Thoracic aorta (tissue), 2 donors: Measurements from ENCODE around the gene SOX13. TPM values are rescaled to one million over a fixed set of nuclear protein-coding genes. Genes with fewer than 3 reads are reported as not detected.
A peak's percentile ranks its signal among the peaks of the same experiment; 100 is the strongest.

Experiments used
- ATAC-seq: fragments of 150-250 bp; one replicate; pipeline ENCODE4 v1.8.0; 2017; ENCODE audit warnings: low read depth; ENCODE audit not compliant: insufficient number of reproducible peaks, low FRiP score
- DNase-seq: peaks from one replicate; pipeline ENCODE4 v3.0.0-alpha.2; 2020; ENCODE audit warnings: low spot score
- H3K27ac ChIP-seq, 2 donors: fragments of 200-600 bp; sonication (generic); 1 replicate in 1 of 2; 2 replicates in 1 of 2; pipeline ENCODE4 v1.5.1; 2016; ENCODE audit warnings: mild to moderate bottlenecking in 2 of 2, moderate library complexity in 2 of 2
- H3K27me3 ChIP-seq: fragments of 200-600 bp; sonication (generic); replicated peaks from 2 replicates; pipeline ENCODE4 v1.6.0; 2016; ENCODE audit warnings: mild to moderate bottlenecking; ENCODE audit not compliant: insufficient read depth
- H3K36me3 ChIP-seq: fragments of 200-600 bp; sonication (generic); one replicate; pipeline ENCODE4 v1.5.1; 2016
- H3K4me1 ChIP-seq, 2 donors: fragments of 200-600 bp; sonication (generic); 1 replicate in 1 of 2; 2 replicates in 1 of 2; pipeline versions ENCODE4 v1.5.1 to v1.6.0; 2016; ENCODE audit warnings: low read depth in 2 of 2, mild to moderate bottlenecking in 1 of 2; ENCODE audit not compliant: control insufficient read depth in 1 of 2
- H3K4me3 ChIP-seq: fragments of 200-600 bp; sonication (generic); 2 replicates; pipeline ENCODE4 v1.5.1; 2016; ENCODE audit warnings: mild to moderate bottlenecking
- H3K9me3 ChIP-seq: fragments of 200-600 bp; sonication (generic); 2 replicates; pipeline ENCODE4 v1.5.1; 2016
- CTCF ChIP-seq: fragments of 200-600 bp; sonication (generic); IDR thresholded peaks from one replicate; pipeline ENCODE4 v1.5.1; 2019; ENCODE audit warnings: antibody characterized with exemption
- total RNA-seq, 2 donors: library from RNA; depleted of rRNA; stranded (reverse); fragments of >200 nt; gene quantifications; one replicate each; pipeline versions ENCODE4 v1.1.0 to v1.2.3, GENCODE V29; 2016

SOX13 gene
- total RNA-seq, 2 donors from 2014 or later = 27.2 to 33.2 TPM

- H3K9me3 ChIP-seq = no peaks in the 10 kb centered on the region
- peaks cover 0 to 16% of the 10 kb centered on the region in 2 donors for H3K4me1 ChIP-seq
- no peaks in the 10 kb centered on the region for H3K27me3 ChIP-seq
- no peak overlapping the region for H3K27ac ChIP-seq
- ATAC-seq (no peak), DNase-seq (no peak)
- peaks cover 28% of the 10 kb centered on the region for H3K36me3 ChIP-seq
- no peak for TF ChIP-seq CTCF
- no peak overlapping the region for H3K4me3 ChIP-seq
Observed at GRCh38 chr1:204123376-204123775, 50.5 kb downstream of the SOX13 start.

DNA sequence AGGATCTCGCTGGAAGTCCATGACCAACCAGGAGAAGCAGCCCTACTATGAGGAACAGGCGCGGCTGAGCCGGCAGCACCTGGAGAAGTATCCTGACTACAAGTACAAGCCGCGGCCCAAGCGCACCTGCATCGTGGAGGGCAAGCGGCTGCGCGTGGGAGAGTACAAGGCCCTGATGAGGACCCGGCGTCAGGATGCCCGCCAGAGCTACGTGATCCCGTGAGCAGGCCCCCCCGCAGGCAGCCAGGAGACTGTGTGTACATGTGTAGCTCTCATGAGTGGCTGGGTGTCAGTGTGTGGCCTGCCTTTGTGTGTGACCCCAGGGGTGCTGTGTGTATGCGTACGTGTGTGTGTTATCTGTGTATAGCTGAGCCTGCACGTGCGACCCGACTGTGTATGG is 51.7 kb downstream of the SOX13 start:
- no peaks in the 10 kb centered on the region for H3K27me3 ChIP-seq
- ATAC-seq (no peak), DNase-seq (no peak)
- TF ChIP-seq CTCF = no peak
- H3K4me3 ChIP-seq = no peak overlapping the region
- peaks cover 28% of the 10 kb centered on the region for H3K36me3 ChIP-seq
- no peaks in the 10 kb centered on the region for H3K9me3 ChIP-seq
- no peak overlapping the region for H3K27ac ChIP-seq
- peaks cover 4 to 27% of the 10 kb centered on the region in 2 donors for H3K4me1 ChIP-seq

GRCh38 chr1:204125759-204126351 is 52.9 kb downstream of the SOX13 start:
- no peak for TF ChIP-seq CTCF
- DNase-seq (no peak), ATAC-seq (no peak)
- Histone ChIP-seq H3K27ac (no peak overlapping the region), H3K36me3 (peaks cover 24% of the 10 kb centered on the region), H3K4me1 (peaks cover 4 to 37% of the 10 kb centered on the region in 2 donors), H3K27me3 (no peaks in the 10 kb centered on the region), H3K9me3 (no peaks in the 10 kb centered on the region), H3K4me3 (no peak overlapping the region)

GRCh38 chr1:204126386-204126785 is 53.5 kb downstream of the SOX13 start:
- no peak for ATAC-seq
- DNase-seq = no peak
- peaks cover 4 to 43% of the 10 kb centered on the region in 2 donors for H3K4me1 ChIP-seq
- no peaks in the 10 kb centered on the region for H3K9me3 ChIP-seq
- no peak for TF ChIP-seq CTCF
- no peaks in the 10 kb centered on the region for H3K27me3 ChIP-seq
- H3K27ac ChIP-seq = peak overlapping the region in 1 of 2 donors; percentile 41
- no peak overlapping the region for H3K4me3 ChIP-seq
- peaks cover 24% of the 10 kb centered on the region for H3K36me3 ChIP-seq

DNA sequence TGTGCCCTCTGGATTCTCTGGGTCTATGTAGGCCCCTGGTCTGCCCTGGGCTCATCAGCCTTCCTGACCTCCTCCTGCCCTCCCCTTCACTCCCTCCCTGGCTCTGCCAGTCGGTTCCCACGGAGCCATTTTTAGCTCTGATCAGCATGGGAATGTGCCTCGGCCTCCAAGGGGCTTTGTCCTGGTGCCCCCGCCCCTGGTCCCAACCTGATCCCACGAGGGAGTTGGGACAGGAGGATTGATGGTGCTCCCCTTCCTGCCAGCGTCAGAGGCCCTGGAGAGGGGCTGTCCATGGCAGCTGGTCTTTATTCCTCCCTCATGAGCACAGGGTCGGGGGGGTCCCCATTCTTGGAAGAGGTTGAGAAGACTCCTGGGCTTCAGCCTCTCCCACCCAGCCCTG is 54.0 kb downstream of the SOX13 start:
- ATAC-seq (no peak), DNase-seq (no peak)
- no peak for TF ChIP-seq CTCF
- Histone ChIP-seq H3K27me3 (no peaks in the 10 kb centered on the region), H3K9me3 (no peaks in the 10 kb centered on the region), H3K4me1 (peaks cover 4 to 43% of the 10 kb centered on the region in 2 donors), H3K27ac (peak overlapping the region; percentile 33 to 41), H3K36me3 (peaks cover 24% of the 10 kb centered on the region), H3K4me3 (no peak overlapping the region)
